Mesendoderm (in vitro differentiated cells): ENCODE measurements around the gene PRSS27. TPM values are rescaled to one million over a fixed set of nuclear protein-coding genes. Genes with fewer than 3 reads are reported as not detected.
A peak's percentile ranks its signal among the peaks of the same experiment; 100 is the strongest.

ENCODE experiments used
- DNase-seq: peaks from one replicate; pipeline ENCODE4 v3.0.0; 2013
- H2AK5ac ChIP-seq: 2 replicates; pipeline ENCODE4 v1.6.1; 2013; ENCODE audit warnings: low read length, inconsistent platforms
- H2BK120ac ChIP-seq: 2 replicates; pipeline ENCODE4 v1.6.1; 2013; ENCODE audit warnings: low read depth, mild to moderate bottlenecking, low read length, moderate library complexity, mixed read lengths
- H2BK15ac ChIP-seq: replicated peaks from 2 replicates; pipeline ENCODE4 v1.6.1; 2013; ENCODE audit warnings: low read depth, mild to moderate bottlenecking, moderate library complexity
- H2BK5ac ChIP-seq: 2 replicates; pipeline ENCODE4 v1.6.1; 2013; ENCODE audit warnings: low read length, inconsistent platforms
- H3K18ac ChIP-seq: 2 replicates; pipeline ENCODE4 v1.6.1; 2013; ENCODE audit warnings: mild to moderate bottlenecking, low read length, mixed read lengths
- H3K23ac ChIP-seq: one replicate; pipeline ENCODE4 v1.6.1; 2013; ENCODE audit warnings: low read length
- H3K27ac ChIP-seq: 2 replicates; pipeline ENCODE4 v1.5.1; 2013; ENCODE audit warnings: low read depth, mild to moderate bottlenecking, inconsistent platforms, low read length, moderate library complexity
- H3K27me3 ChIP-seq: 2 replicates; pipeline ENCODE4 v1.6.1; 2013; ENCODE audit warnings: low read length, control low read depth, mild to moderate bottlenecking, inconsistent platforms; ENCODE audit not compliant: insufficient read depth, poor library complexity
- H3K36me3 ChIP-seq: 2 replicates; pipeline ENCODE4 v1.6.1; 2013; ENCODE audit warnings: low read length, inconsistent platforms; ENCODE audit not compliant: control insufficient read depth, insufficient read depth
- H3K4ac ChIP-seq: one replicate; pipeline ENCODE4 v1.6.1; 2013; ENCODE audit warnings: low read depth, mild to moderate bottlenecking, low read length, moderate library complexity
- H3K4me1 ChIP-seq: 2 replicates; pipeline ENCODE4 v1.6.1; 2013; ENCODE audit warnings: low read depth, low read length, inconsistent platforms; ENCODE audit not compliant: control insufficient read depth
- H3K4me2 ChIP-seq: 2 replicates; pipeline ENCODE4 v1.6.1; 2013; ENCODE audit warnings: low read length
- H3K4me3 ChIP-seq: 2 replicates; pipeline ENCODE4 v1.5.1; 2013; ENCODE audit warnings: mild to moderate bottlenecking, low read length
- H3K56ac ChIP-seq: one replicate; pipeline ENCODE4 v1.6.1; 2013; ENCODE audit warnings: low read length
- H3K79me1 ChIP-seq: 2 replicates; pipeline ENCODE4 v1.6.1; 2013; ENCODE audit warnings: low read length, inconsistent platforms
- H3K79me2 ChIP-seq: 2 replicates; pipeline ENCODE4 v1.6.1; 2013; ENCODE audit warnings: mild to moderate bottlenecking, low read length; ENCODE audit not compliant: control insufficient read depth, insufficient read depth
- H3K9ac ChIP-seq: 2 replicates; pipeline ENCODE4 v1.6.1; 2013; ENCODE audit warnings: low read length, inconsistent platforms
- H4K5ac ChIP-seq: one replicate; pipeline ENCODE4 v1.6.1; 2013; ENCODE audit warnings: low read length
- H4K8ac ChIP-seq: one replicate; pipeline ENCODE4 v1.6.1; 2013; ENCODE audit warnings: low read depth, mild to moderate bottlenecking, control low read depth, low read length, moderate library complexity
- WGBS: extraction: QIAGEN DNeasy Blood & Tissue Kit; methylation state at CpG from one replicate; pipeline ENCODE4 v1.1.7; 2013; ENCODE audit warnings: low lambda C conversion rate, missing lambda C conversion rate; ENCODE audit not compliant: insufficient coverage; ENCODE audit errors: extremely low coverage; 5-methylcytosine and 5-hydroxymethylcytosine counted together
- polyA plus RNA-seq, 2 experiments: library from polyadenylated mRNA; stranded (reverse); fragments of 200-250 nt; gene quantifications; one replicate each; pipeline ENCODE4 v1.2.3, GENCODE V29; 2013

PRSS27 gene
- polyA plus RNA-seq (2013, experiment 1 of 2) = 0.97 TPM
- polyA plus RNA-seq (2013, experiment 2 of 2) = 1.0 TPM

- Histone ChIP-seq H3K4me3 (peak within 1 kb of the TSS; percentile 40), H3K4me2 (peak within 1 kb of the TSS; percentile 38), H3K79me2 (no peaks in the 10 kb centered on the region), H4K8ac (peak within 1 kb of the TSS; percentile 66), H2BK5ac (no peak within 1 kb of the TSS), H3K4me1 (no peaks in the 10 kb centered on the region), H3K36me3 (no peaks in the 10 kb centered on the region), H2BK120ac (no peak within 1 kb of the TSS), H3K27ac (peak within 1 kb of the TSS; percentile 66), H2BK15ac (no peak within 1 kb of the TSS), H3K18ac (peak within 1 kb of the TSS; percentile 43), H3K79me1 (no peaks in the 10 kb centered on the region), H3K9ac (peak within 1 kb of the TSS; percentile 78), H3K4ac (no peak within 1 kb of the TSS), H4K5ac (peak within 1 kb of the TSS; percentile 71), H3K23ac (no peak within 1 kb of the TSS), H3K27me3 (no peaks in the 10 kb centered on the region), H2AK5ac (no peak within 1 kb of the TSS), H3K56ac (peak within 1 kb of the TSS; percentile 90)
- no peak for DNase-seq
- WGBS = no CpG with 5 or more reads among the region's 26 CpGs
Observed at GRCh38 chr16:2720064-2720457, at the start of gene PRSS27. Gene PRSS27, minus strand, starts transcription at chr16:2720224. Its CDS starts 64 bp downstream, at chr16:2720160.

GRCh38 chr16:2769675-2770056 is 49.6 kb upstream of the PRSS27 start:
- Histone ChIP-seq H3K23ac (no peak overlapping the region), H3K27ac (no peak overlapping the region), H3K4me1 (no peaks in the 10 kb centered on the region), H2AK5ac (no peak overlapping the region), H3K56ac (no peak overlapping the region), H2BK5ac (no peak overlapping the region), H3K79me1 (peaks cover 37% of the 10 kb centered on the region), H4K8ac (no peak overlapping the region), H3K27me3 (no peaks in the 10 kb centered on the region), H3K9ac (no peak overlapping the region), H3K4me3 (no peak overlapping the region), H4K5ac (no peak overlapping the region), H3K79me2 (peaks cover 37% of the 10 kb centered on the region), H3K18ac (no peak overlapping the region), H3K36me3 (peaks cover 52% of the 10 kb centered on the region), H2BK15ac (no peak overlapping the region), H3K4me2 (no peak overlapping the region), H2BK120ac (no peak overlapping the region), H3K4ac (no peak overlapping the region)
- DNase-seq = no peak
- no CpG with 5 or more reads among the region's 14 CpGs for WGBS

GRCh38 chr16:2769100-2769529 is 49.1 kb upstream of the PRSS27 start:
- Histone ChIP-seq H3K36me3 (peaks cover 54% of the 10 kb centered on the region), H3K4me2 (no peak overlapping the region), H3K18ac (no peak overlapping the region), H3K27ac (no peak overlapping the region), H3K79me2 (peaks cover 40% of the 10 kb centered on the region), H3K9ac (no peak overlapping the region), H3K56ac (no peak overlapping the region), H3K79me1 (peaks cover 37% of the 10 kb centered on the region), H3K4me3 (no peak overlapping the region), H3K4me1 (no peaks in the 10 kb centered on the region), H4K5ac (no peak overlapping the region), H2BK15ac (no peak overlapping the region), H3K23ac (no peak overlapping the region), H3K27me3 (no peaks in the 10 kb centered on the region), H2AK5ac (no peak overlapping the region), H3K4ac (no peak overlapping the region), H4K8ac (no peak overlapping the region), H2BK5ac (no peak overlapping the region), H2BK120ac (no peak overlapping the region)
- no peak for DNase-seq
- WGBS = no CpG with 5 or more reads among the region's 11 CpGs

- H2BK15ac ChIP-seq = no peak overlapping the region
- H3K56ac ChIP-seq = no peak overlapping the region
- H3K4ac ChIP-seq = no peak overlapping the region
- H3K18ac ChIP-seq = no peak overlapping the region
- no peak overlapping the region for H2BK120ac ChIP-seq
- H3K27ac ChIP-seq = no peak overlapping the region
- H3K79me1 ChIP-seq = peaks cover 40% of the 10 kb centered on the region
- DNase-seq = peak; percentile 23
- H3K4me1 ChIP-seq = no peaks in the 10 kb centered on the region
- no peak overlapping the region for H3K4me2 ChIP-seq
- H2BK5ac ChIP-seq = no peak overlapping the region
- H3K79me2 ChIP-seq = peaks cover 46% of the 10 kb centered on the region
- no peak overlapping the region for H3K23ac ChIP-seq
- H3K4me3 ChIP-seq = no peak overlapping the region
- no peak overlapping the region for H2AK5ac ChIP-seq
- peaks cover 59% of the 10 kb centered on the region for H3K36me3 ChIP-seq
- no peaks in the 10 kb centered on the region for H3K27me3 ChIP-seq
- no peak overlapping the region for H4K8ac ChIP-seq
- WGBS = no CpG with 5 or more reads among the region's 17 CpGs
- no peak overlapping the region for H4K5ac ChIP-seq
- H3K9ac ChIP-seq = no peak overlapping the region
Observed at GRCh38 chr16:2768403-2769089, 48.5 kb upstream of the PRSS27 start.

- Histone ChIP-seq H3K27ac (no peak overlapping the region), H3K4ac (no peak overlapping the region), H2BK5ac (no peak overlapping the region), H2AK5ac (no peak overlapping the region), H2BK15ac (no peak overlapping the region), H3K79me1 (peaks cover 45% of the 10 kb centered on the region), H3K4me1 (no peaks in the 10 kb centered on the region), H4K8ac (no peak overlapping the region), H3K79me2 (peaks cover 53% of the 10 kb centered on the region), H3K18ac (no peak overlapping the region), H2BK120ac (no peak overlapping the region), H3K4me3 (no peak overlapping the region), H3K36me3 (peaks cover 66% of the 10 kb centered on the region), H3K23ac (no peak overlapping the region), H3K56ac (no peak overlapping the region), H4K5ac (no peak overlapping the region), H3K9ac (no peak overlapping the region), H3K4me2 (no peak overlapping the region), H3K27me3 (no peaks in the 10 kb centered on the region)
- DNase-seq = no peak
- WGBS = no CpG with 5 or more reads among the region's 14 CpGs
Observed at GRCh38 chr16:2767891-2768290, 47.9 kb upstream of the PRSS27 start.
